Glutamatergic neuron (in vitro differentiated cells): ENCODE measurements around the gene C4orf50. TPM values are rescaled to one million over a fixed set of nuclear protein-coding genes. Genes with fewer than 3 reads are reported as not detected.

ENCODE experiments used
- DNase-seq: peaks from one replicate; pipeline ENCODE4 v3.0.0; 2022
- H3K27ac Mint-ChIP-seq: one replicate; pipeline ENCODE4 v1.8.0; 2020; ENCODE audit warnings: mild to moderate bottlenecking, mixed read lengths, inconsistent platforms; ENCODE audit not compliant: unreplicated experiment
- H3K27me3 Mint-ChIP-seq: one replicate; pipeline ENCODE4 v1.8.0; 2020; ENCODE audit warnings: mild to moderate bottlenecking, moderate library complexity, mixed read lengths, inconsistent platforms; ENCODE audit not compliant: unreplicated experiment
- H3K36me3 Mint-ChIP-seq: one replicate; pipeline ENCODE4 v1.8.0; 2020; ENCODE audit warnings: mild to moderate bottlenecking, mixed read lengths, inconsistent platforms; ENCODE audit not compliant: unreplicated experiment
- H3K4me1 Mint-ChIP-seq: one replicate; pipeline ENCODE4 v1.8.0; 2020; ENCODE audit warnings: mild to moderate bottlenecking, low read depth, mixed read lengths, inconsistent platforms; ENCODE audit not compliant: unreplicated experiment
- H3K4me3 Mint-ChIP-seq: one replicate; pipeline ENCODE4 v1.8.0; 2020; ENCODE audit warnings: mild to moderate bottlenecking, mixed read lengths, inconsistent platforms; ENCODE audit not compliant: unreplicated experiment
- H3K9me3 Mint-ChIP-seq: one replicate; pipeline ENCODE4 v1.8.0; 2020; ENCODE audit warnings: mild to moderate bottlenecking, moderate library complexity, mixed read lengths, inconsistent platforms; ENCODE audit not compliant: unreplicated experiment
- CTCF ChIP-seq: fragments of 200-600 bp; sonication (generic); IDR thresholded peaks from one replicate; pipeline ENCODE4 v1.5.0; 2021; ENCODE audit not compliant: partially characterized antibody, unreplicated experiment
- total RNA-seq: library from RNA; stranded (reverse); fragmentation: NEBNext Ultra II Directional; extraction: Animal tissue kit (Norgen Biotek cat#: 25700); gene quantifications from one replicate; pipeline ENCODE4 v1.2.1, GENCODE V29; 2021; ENCODE audit not compliant: unreplicated experiment

The C4orf50 gene
- total RNA-seq, 1 donor from 2014 or later = 0.56 TPM

- no peak for DNase-seq
- Mint-ChIP-seq H3K27me3 (peaks cover 2% of the 10 kb centered on the region), H3K9me3 (peaks cover 2% of the 10 kb centered on the region), H3K36me3 (peaks cover 4% of the 10 kb centered on the region), H3K4me1 (no peaks in the 10 kb centered on the region), H3K4me3 (no peak overlapping the region), H3K27ac (no peak overlapping the region)
- no peak for TF ChIP-seq CTCF
These were observed 28.4 kb upstream of the C4orf50 start for GRCh38 chr4:6046526-6047129.

- Mint-ChIP-seq H3K4me1 (no peaks in the 10 kb centered on the region), H3K9me3 (peaks cover 6% of the 10 kb centered on the region), H3K36me3 (peaks cover 8% of the 10 kb centered on the region), H3K27me3 (peaks cover 6% of the 10 kb centered on the region), H3K27ac (no peak overlapping the region), H3K4me3 (no peak overlapping the region)
- DNase-seq = no peak
- no peak for TF ChIP-seq CTCF
These were observed 26.6 kb upstream of the C4orf50 start for GRCh38 chr4:6044805-6045204.

- no peak for DNase-seq
- no peak for TF ChIP-seq CTCF
- Mint-ChIP-seq H3K27me3 (peaks cover 11% of the 10 kb centered on the region), H3K27ac (no peak overlapping the region), H3K9me3 (peaks cover 6% of the 10 kb centered on the region), H3K36me3 (peaks cover 10% of the 10 kb centered on the region), H3K4me1 (no peaks in the 10 kb centered on the region), H3K4me3 (no peak overlapping the region)
These were observed 26.0 kb upstream of the C4orf50 start for GRCh38 chr4:6044276-6044675.

- DNase-seq = no peak
- Mint-ChIP-seq H3K36me3 (peaks cover 10% of the 10 kb centered on the region), H3K4me1 (no peaks in the 10 kb centered on the region), H3K4me3 (no peak overlapping the region), H3K27me3 (peaks cover 11% of the 10 kb centered on the region), H3K9me3 (peaks cover 6% of the 10 kb centered on the region), H3K27ac (no peak overlapping the region)
- no peak for TF ChIP-seq CTCF
These were observed 25.6 kb upstream of the C4orf50 start for GRCh38 chr4:6043843-6044242.

GRCh38 chr4:6043188-6043587 lies 25.0 kb upstream of the C4orf50 start:
- Mint-ChIP-seq H3K4me3 (no peak overlapping the region), H3K27ac (no peak overlapping the region), H3K9me3 (peaks cover 6% of the 10 kb centered on the region), H3K4me1 (no peaks in the 10 kb centered on the region), H3K27me3 (peaks cover 11% of the 10 kb centered on the region), H3K36me3 (peaks cover 10% of the 10 kb centered on the region)
- DNase-seq = no peak
- TF ChIP-seq CTCF = no peak
